SU-DHL-6 (cell line): ENCODE results near the gene TIE1.

Experiments
- CTCF ChIP-seq: fragments of 200-600 bp; sonication (generic); IDR thresholded peaks from one replicate; pipeline ENCODE4 v1.5.1; 2017; ENCODE audit warnings: antibody characterized with exemption, mild to moderate bottlenecking, low read length, moderate library complexity; ENCODE audit not compliant: insufficient read depth, poor library complexity, severe bottlenecking
- EZH2phosphoT487 ChIP-seq: fragments of 200-600 bp; sonication (generic), shearing (Covaris generic); conservative IDR thresholded peaks from 2 replicates; pipeline ENCODE4 v1.6.1; 2018; ENCODE audit warnings: mild to moderate bottlenecking, antibody characterized with exemption, low read length, moderate library complexity, mixed read lengths

GRCh38 chr1:43367904-43368645, 67.3 kb downstream of the TIE1 start, which contains the start of gene ELOVL1:
- TF ChIP-seq CTCF (no peak), EZH2phosphoT487 (no peak)
